ENCODE measurements around the gene FANCB.

DNA sequence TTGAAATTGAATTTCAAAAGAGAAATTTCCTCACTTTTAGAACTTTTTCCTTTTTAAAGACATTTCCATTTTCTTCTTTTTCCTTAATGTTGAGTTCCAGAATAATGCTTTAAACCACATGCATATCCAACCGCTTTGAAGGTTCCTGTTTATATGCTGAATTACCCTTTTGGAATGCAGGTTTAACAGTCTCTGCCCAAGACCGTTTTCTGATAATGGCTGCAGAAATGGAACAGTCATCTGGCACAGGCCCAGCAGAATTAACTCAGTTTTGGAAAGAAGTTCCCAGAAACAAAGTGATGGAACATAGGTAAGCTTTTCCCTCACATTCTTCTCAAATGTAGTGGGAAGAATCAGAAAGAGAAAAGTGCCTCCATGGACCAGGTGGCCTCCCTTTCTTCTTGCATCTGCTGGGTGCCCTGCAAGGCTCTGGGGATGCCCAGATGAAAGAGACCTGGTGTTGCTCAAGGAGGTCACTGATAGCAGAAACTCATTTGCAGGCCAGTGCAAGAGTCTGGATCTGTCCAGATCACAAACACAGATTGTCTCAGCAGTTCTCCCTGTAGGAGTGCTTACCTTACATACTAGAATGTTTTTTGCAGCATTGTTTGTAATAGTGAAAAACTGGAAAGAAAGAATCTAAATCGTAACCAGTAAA, 43.3 kb upstream of the FANCB start:
- TF ChIP-seq, protein P1, sequence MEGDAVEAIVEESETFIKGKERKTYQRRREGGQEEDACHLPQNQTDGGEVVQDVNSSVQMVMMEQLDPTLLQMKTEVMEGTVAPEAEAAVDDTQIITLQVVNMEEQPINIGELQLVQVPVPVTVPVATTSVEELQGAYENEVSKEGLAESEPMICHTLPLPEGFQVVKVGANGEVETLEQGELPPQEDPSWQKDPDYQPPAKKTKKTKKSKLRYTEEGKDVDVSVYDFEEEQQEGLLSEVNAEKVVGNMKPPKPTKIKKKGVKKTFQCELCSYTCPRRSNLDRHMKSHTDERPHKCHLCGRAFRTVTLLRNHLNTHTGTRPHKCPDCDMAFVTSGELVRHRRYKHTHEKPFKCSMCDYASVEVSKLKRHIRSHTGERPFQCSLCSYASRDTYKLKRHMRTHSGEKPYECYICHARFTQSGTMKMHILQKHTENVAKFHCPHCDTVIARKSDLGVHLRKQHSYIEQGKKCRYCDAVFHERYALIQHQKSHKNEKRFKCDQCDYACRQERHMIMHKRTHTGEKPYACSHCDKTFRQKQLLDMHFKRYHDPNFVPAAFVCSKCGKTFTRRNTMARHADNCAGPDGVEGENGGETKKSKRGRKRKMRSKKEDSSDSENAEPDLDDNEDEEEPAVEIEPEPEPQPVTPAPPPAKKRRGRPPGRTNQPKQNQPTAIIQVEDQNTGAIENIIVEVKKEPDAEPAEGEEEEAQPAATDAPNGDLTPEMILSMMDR (IDR thresholded peaks at IDR 0.05) = no peak
- TF ChIP-seq POLR2A (IDR thresholded peaks at IDR 0.05) = no peak
